ENCODE results near the gene KLF13.

DNA sequence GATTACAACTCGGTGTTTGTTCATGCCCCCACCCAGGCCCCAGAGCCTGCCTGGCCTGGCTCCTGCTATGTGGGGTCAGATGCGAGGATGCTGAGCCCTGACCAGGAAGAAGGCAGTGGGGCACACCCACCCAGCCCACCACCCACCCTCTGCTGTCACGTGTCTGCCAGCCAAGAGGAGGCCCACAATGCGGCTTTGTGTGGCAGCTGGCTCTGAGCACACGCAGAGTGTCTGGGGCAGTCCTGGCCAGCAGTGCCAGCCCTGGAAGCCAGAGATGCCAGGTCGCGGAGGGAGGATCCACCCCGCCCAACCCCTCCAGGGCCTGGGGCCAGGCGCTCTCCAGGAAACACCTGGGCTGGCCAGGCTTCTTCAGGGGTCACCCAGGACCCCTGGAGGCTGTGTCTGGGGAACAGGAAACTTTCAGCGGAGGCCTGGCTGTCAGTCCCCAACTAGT, 26.4 kb upstream of the KLF13 start:
- no peak for TF ChIP-seq CTCF (IDR thresholded peaks at IDR 0.05; ENCODE audit: insufficient read depth, low read depth, low read length)
- TF ChIP-seq EZH2 (IDR thresholded peaks at IDR 0.05; ENCODE audit: insufficient read depth, low read length): no peak

Data from astrocyte (in vitro differentiated cells and primary cell).